K562 (cell line): ENCODE data around the gene EID2. TPM values are rescaled to one million over a fixed set of nuclear protein-coding genes. Genes with fewer than 3 reads are reported as not detected.

ENCODE experiments used
- CBFA2T3 ChIP-seq: fragments of 450-650 bp; IDR thresholded peaks from 2 replicates; pipeline ENCODE4 v1.6.1; 2017
- CBX5 ChIP-seq: IDR thresholded peaks from 2 replicates; pipeline ENCODE4 v1.6.1; 2014; ENCODE audit warnings: low read depth, borderline replicate concordance
- CGGBP1 ChIP-seq: fragments of 250-450 bp; sonication (Bioruptor Pico); IDR thresholded peaks from 2 replicates; pipeline ENCODE4 v1.9.0; 2021; ENCODE audit warnings: mild to moderate bottlenecking
- CXXC5 ChIP-seq: fragments of 250-450 bp; sonication (Bioruptor Pico); IDR thresholded peaks from 2 replicates; pipeline ENCODE4 v1.8.0; 2022; ENCODE audit warnings: inconsistent platforms, mild to moderate bottlenecking, moderate library complexity
- ETS2 ChIP-seq: IDR thresholded peaks from 2 replicates; pipeline ENCODE4 v1.6.1; 2016; ENCODE audit warnings: borderline replicate concordance, missing genetic modification characterization, mild to moderate bottlenecking, moderate library complexity, missing compliant biosample characterization; ENCODE audit not compliant: poor library complexity, severe bottlenecking
- HMG20B ChIP-seq: fragments of 250-450 bp; sonication (Bioruptor Pico); IDR thresholded peaks from 2 replicates; pipeline ENCODE4 v1.5.0; 2021; ENCODE audit warnings: mild to moderate bottlenecking
- HNRNPL ChIP-seq: fragments of 200-400 bp; formaldehyde crosslinking; IDR thresholded peaks from 2 replicates; pipeline ENCODE4 v1.6.1; 2017; ENCODE audit warnings: low read depth, mild to moderate bottlenecking, low read length
- MAX ChIP-seq: sonication (generic); formaldehyde crosslinking; IDR thresholded peaks from 2 replicates; pipeline ENCODE4 v1.9.0; 2022; ENCODE audit warnings: mild to moderate bottlenecking, missing genetic modification reagents
- NR4A1 ChIP-seq, 2 experiments: fragments of 250-450 bp in 1 of 2; fragments of 450-650 bp in 1 of 2; sonication (Bioruptor Pico) in 1 of 2; IDR thresholded peaks; 2 replicates each; pipeline versions ENCODE4 v1.4.0 to v1.6.1; 2016 to 2020; ENCODE audit warnings: mild to moderate bottlenecking in 2 of 2, missing compliant biosample characterization in 1 of 2, missing genetic modification characterization in 1 of 2, moderate library complexity in 1 of 2
- NUFIP1 ChIP-seq: fragments of 450-650 bp; IDR thresholded peaks from 2 replicates; pipeline ENCODE4 v1.6.1; 2018; ENCODE audit not compliant: partially characterized antibody
- POLR2A ChIP-seq: fragments of 450-650 bp; conservative IDR thresholded peaks from 2 replicates; pipeline ENCODE4 v1.6.1; 2016
- RUNX1 ChIP-seq: sonication (generic); IDR thresholded peaks from 2 replicates; pipeline ENCODE4 v1.6.1; 2016; ENCODE audit warnings: antibody characterized with exemption, low read depth
- SPI1 ChIP-seq: IDR thresholded peaks from 2 replicates; pipeline ENCODE4 v1.6.1; 2011; ENCODE audit warnings: low read depth, low read length, control low read depth, borderline replicate concordance
- SRF ChIP-seq, 2 experiments: fragments of 250-450, 450-650 bp in 1 of 2; sonication (Bioruptor Pico) in 1 of 2; sonication (generic) in 1 of 2; formaldehyde crosslinking; IDR thresholded peaks; 2 replicates each; pipeline versions ENCODE4 v1.5.0 to v1.5.1; 2020 to 2022; ENCODE audit warnings: mild to moderate bottlenecking in 1 of 2, missing genetic modification reagents in 1 of 2
- TAF7 ChIP-seq: fragments of 450-650 bp; IDR thresholded peaks from 2 replicates; pipeline ENCODE4 v1.6.1; 2016; ENCODE audit warnings: missing genetic modification characterization, missing compliant biosample characterization
- U2AF1 ChIP-seq: fragments of 200-400 bp; formaldehyde crosslinking; optimal IDR thresholded peaks from 2 replicates; pipeline ENCODE3; 2017; ENCODE audit warnings: mild to moderate bottlenecking, low read depth, low read length, moderate library complexity
- ZBTB40 ChIP-seq, 2 experiments: fragments of 450-650 bp in 1 of 2; sonication (generic) in 1 of 2; formaldehyde crosslinking in 1 of 2; IDR thresholded peaks; 2 replicates each; pipeline versions ENCODE4 v1.7.1 to v1.9.0; 2016 to 2022; ENCODE audit warnings: inconsistent platforms in 1 of 2, mild to moderate bottlenecking in 1 of 2, missing genetic modification reagents in 1 of 2
- ZNF12 ChIP-seq: sonication (generic); formaldehyde crosslinking; IDR thresholded peaks from 2 replicates; pipeline ENCODE4 v1.4.0; 2020; ENCODE audit warnings: mild to moderate bottlenecking, missing genetic modification reagents
- ZNF212 ChIP-seq: fragments of 450-650 bp; formaldehyde crosslinking; IDR thresholded peaks from 2 replicates; pipeline ENCODE4 v1.4.0; 2020; ENCODE audit warnings: mild to moderate bottlenecking
- polyA plus RNA-seq, 8 experiments: library from polyadenylated mRNA; depleted of rRNA in 4 of 8; stranded (reverse) in 5 of 8; unstranded in 3 of 8; fragments of >200 nt; fragmentation: Nextera tagmentation in 2 of 8; fragmentation: Illumina TruSeq in 1 of 8; extraction: Ambion mirVana in 2 of 8; extraction: Trizol in 1 of 8; gene quantifications; 2 replicates each; pipeline versions ENCODE4 v1.2.1 to v1.2.3, GENCODE V29; 2011 to 2014; ENCODE audit warnings: inconsistent platforms in 1 of 8, missing spikeins in 1 of 8
- total RNA-seq, 7 experiments: library from RNA; depleted of rRNA in 6 of 7; stranded (reverse); fragments of >200 nt in 6 of 7; fragmentation: Illumina TruSeq in 2 of 7; extraction: Trizol in 2 of 7; gene quantifications; 2 replicates each; pipeline versions ENCODE4 v1.2.1 to v1.2.3, GENCODE V29; 2011 to 2021; ENCODE audit warnings: low replicate concordance in 1 of 7

Gene EID2
- total and polyA plus RNA-seq, 9 of the 15 experiments (the other 6 are each of a cell fraction or from before 2014, with no cell fraction given), result 2.5 to 18.5 (median 11.3) TPM

- TF ChIP-seq U2AF1, result no peak
- TF ChIP-seq CBFA2T3, result no peak
- TF ChIP-seq SPI1, result no peak
- no peak for TF ChIP-seq NUFIP1
- TF ChIP-seq SRF (CRISPR knock-in tag; IDR thresholded peaks at IDR 0.05), result 0 out of 4 replicates have a peak, but pooled peaks of 1 of the 2 experiments have one; percentile 41
- TF ChIP-seq ETS2, result no peak
- TF ChIP-seq TAF7 (tag), result no peak
- 0 out of 2 replicates have a peak, but pooled peaks have one; percentile 24 for TF ChIP-seq HNRNPL
- no peak for TF ChIP-seq NR4A1 (CRISPR knock-in tag; IDR thresholded peaks at IDR 0.05)
- TF ChIP-seq NR4A1 (tag; IDR thresholded peaks at IDR 0.05), result no peak
- peak; percentile 52; the same call in 1 of the 2 replicates for TF ChIP-seq MAX (CRISPR knock-in tag)
- no peak for TF ChIP-seq ZNF212 (CRISPR knock-in tag)
- TF ChIP-seq POLR2A, result peak; percentile 83
- TF ChIP-seq CBX5, result no peak
- no peak for TF ChIP-seq RUNX1
- TF ChIP-seq ZNF12 (CRISPR knock-in tag), result no peak
- no peak for TF ChIP-seq ZBTB40 (IDR thresholded peaks at IDR 0.05)
- no peak for TF ChIP-seq ZBTB40 (CRISPR knock-in tag; IDR thresholded peaks at IDR 0.05)
- no peak; the same call in 1 of the 2 replicates for TF ChIP-seq CGGBP1 (CRISPR knock-in tag)
- peak; percentile 90 for TF ChIP-seq CXXC5
- TF ChIP-seq HMG20B (CRISPR knock-in tag), result no peak
Observed at GRCh38 chr19:39539518-39540332, at the start of gene EID2 (continued).
